ENCODE data around the gene CD2BP2. TPM values are rescaled to one million over a fixed set of nuclear protein-coding genes. Genes with fewer than 3 reads are reported as not detected.

Gene CD2BP2
- 35.2 and 36.0 TPM in 2 replicates for total RNA-seq
- polyA plus RNA-seq, result 45.5 and 47.3 TPM in 2 replicates
- polyA plus RNA-seq (2012), result 65.0 and 78.7 TPM in 2 replicates
- polyA minus RNA-seq (ENCODE audit: low replicate concordance), result 19.9 and 31.5 TPM in 2 replicates

DNA sequence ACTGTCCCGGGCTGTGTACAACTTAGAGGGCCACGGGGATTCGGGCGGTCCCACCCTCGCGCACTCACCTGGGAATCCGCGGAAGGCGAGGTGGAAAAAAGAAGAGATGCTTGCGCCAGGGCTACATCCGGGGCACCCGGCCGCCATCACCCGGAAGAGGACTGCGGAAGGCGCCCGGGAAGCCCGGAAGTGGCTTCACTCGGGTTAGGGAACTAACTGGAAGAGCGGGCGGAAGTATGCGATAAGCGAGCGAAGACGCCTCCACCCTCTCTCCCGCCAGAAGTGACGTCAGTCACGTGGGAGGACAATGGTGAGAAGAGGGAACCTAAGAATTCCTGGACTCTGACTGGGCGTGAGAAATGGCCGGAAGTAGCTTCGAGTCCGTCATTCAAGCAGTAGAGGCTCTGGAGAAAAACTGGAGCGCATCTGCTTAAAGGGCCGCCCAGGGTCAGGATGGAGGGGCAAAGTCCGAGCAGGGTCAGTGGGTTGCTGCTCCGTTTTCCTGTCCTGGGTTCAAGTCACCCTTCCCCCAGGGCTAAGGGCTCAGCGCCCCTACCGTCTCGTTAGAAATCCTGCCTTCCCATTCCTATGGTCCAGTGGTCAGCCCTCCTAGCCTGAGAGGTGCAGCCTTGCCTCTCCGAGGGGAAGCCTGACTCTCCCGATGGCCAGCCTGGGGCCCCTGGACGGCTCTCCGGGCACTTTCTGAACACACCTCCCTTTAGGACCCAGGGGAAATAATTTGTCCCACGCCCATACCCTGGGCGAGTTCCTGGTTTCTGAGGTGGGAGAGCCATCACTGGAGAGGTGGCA, at the start of gene CD2BP2:
Gene CD2BP2, minus strand, starts transcription at position 165 of the 810 bp plus-strand sequence. CDS start 627 bp downstream, outside the sequence.
- H3K4me3 ChIP-seq (replicated peaks in 1 of 4; ENCODE audit: control extremely low read depth in 1 of 4, insufficient read depth in 1 of 4, low read depth in 3 of 4, low read length in 4 of 4), result peak within 1 kb of the TSS; percentile 78 to 97 (median 95)
- peaks cover 31% of the 10 kb centered on the region for H3K4me1 ChIP-seq (ENCODE audit: control insufficient read depth, extremely low read depth, insufficient read depth, low read length)
- H4K20me1 ChIP-seq (ENCODE audit: control insufficient read depth, extremely low read depth, insufficient read depth, low read length), result no peaks in the 10 kb centered on the region
- TF ChIP-seq, protein P1, sequence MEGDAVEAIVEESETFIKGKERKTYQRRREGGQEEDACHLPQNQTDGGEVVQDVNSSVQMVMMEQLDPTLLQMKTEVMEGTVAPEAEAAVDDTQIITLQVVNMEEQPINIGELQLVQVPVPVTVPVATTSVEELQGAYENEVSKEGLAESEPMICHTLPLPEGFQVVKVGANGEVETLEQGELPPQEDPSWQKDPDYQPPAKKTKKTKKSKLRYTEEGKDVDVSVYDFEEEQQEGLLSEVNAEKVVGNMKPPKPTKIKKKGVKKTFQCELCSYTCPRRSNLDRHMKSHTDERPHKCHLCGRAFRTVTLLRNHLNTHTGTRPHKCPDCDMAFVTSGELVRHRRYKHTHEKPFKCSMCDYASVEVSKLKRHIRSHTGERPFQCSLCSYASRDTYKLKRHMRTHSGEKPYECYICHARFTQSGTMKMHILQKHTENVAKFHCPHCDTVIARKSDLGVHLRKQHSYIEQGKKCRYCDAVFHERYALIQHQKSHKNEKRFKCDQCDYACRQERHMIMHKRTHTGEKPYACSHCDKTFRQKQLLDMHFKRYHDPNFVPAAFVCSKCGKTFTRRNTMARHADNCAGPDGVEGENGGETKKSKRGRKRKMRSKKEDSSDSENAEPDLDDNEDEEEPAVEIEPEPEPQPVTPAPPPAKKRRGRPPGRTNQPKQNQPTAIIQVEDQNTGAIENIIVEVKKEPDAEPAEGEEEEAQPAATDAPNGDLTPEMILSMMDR (conservative IDR thresholded peaks at IDR 0.05 in 1 of 2, IDR thresholded peaks at IDR 0.05 in 1 of 2; ENCODE audit: low read depth in 1 of 2, low read length in 2 of 2), result peak in 1 of 2 donors; percentile 11
- TF ChIP-seq EZH2 (IDR thresholded peaks at IDR 0.05; ENCODE audit: low read length, missing control alignments), result no peak
- H3K27ac ChIP-seq (ENCODE audit: insufficient read depth, low read length), result peak within 1 kb of the TSS; percentile 95
- peaks cover 32% of the 10 kb centered on the region for H3K79me2 ChIP-seq (ENCODE audit: control insufficient read depth, insufficient read depth, low read length)
- peaks cover 38% of the 10 kb centered on the region for H3K36me3 ChIP-seq (ENCODE audit: control insufficient read depth, insufficient read depth, low read length)
- DNase-seq (ENCODE audit: low read depth in 2 of 2), result peak; percentile 100
- H3K9me3 ChIP-seq (ENCODE audit: control insufficient read depth, insufficient read depth, low read depth, low read length), result no peaks in the 10 kb centered on the region
- H3K27me3 ChIP-seq (ENCODE audit: control insufficient read depth, insufficient read depth, low read length), result no peaks in the 10 kb centered on the region
- H3K4me2 ChIP-seq (ENCODE audit: extremely low read depth, insufficient read depth, low read length), result peak within 1 kb of the TSS; percentile 99
- H2AFZ ChIP-seq (ENCODE audit: low read length), result peak within 1 kb of the TSS; percentile 72
- peak within 1 kb of the TSS; percentile 98 for H3K9ac ChIP-seq (ENCODE audit: insufficient read depth, low read length)

DNA sequence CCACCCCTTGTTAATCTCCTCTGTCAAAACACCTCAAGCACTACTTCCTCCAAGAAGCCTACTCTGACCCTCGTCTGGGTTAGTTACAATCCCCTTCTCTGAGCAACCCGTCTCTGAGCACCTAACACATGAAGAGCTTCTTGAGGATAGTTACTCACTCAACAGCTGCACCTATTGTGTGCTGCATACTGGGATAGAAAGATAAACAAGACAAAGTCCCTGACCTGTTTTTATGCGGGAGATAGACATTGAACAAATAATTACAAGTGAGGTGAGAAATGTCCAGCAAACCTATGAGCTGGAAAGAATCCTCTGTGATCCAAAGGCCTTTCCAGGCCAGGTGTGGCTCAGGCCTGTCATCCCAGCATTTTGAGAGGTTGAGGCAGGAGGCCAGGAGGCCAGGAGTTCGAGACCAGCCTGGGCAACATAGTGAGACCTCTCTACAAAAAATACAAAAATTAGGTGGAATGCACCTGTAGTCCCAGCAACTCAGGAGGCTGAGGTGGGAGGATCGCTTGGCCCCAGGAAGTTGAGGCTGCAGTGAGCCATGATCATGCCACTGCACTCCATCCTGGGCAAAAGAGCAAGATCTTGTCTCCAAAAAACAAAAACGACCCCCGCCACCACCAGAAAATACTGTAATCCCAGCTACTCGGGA, 46.8 kb upstream of the CD2BP2 start:
- peaks cover 11% of the 10 kb centered on the region for H3K4me1 ChIP-seq (ENCODE audit: control insufficient read depth, extremely low read depth, insufficient read depth, low read length)

More for the DNA sequence above, 46.8 kb upstream of the CD2BP2 start:
- no peak overlapping the region for H3K4me3 ChIP-seq (replicated peaks in 1 of 4; ENCODE audit: control extremely low read depth in 1 of 4, insufficient read depth in 1 of 4, low read depth in 3 of 4, low read length in 4 of 4)
- no peaks in the 10 kb centered on the region for H4K20me1 ChIP-seq (ENCODE audit: control insufficient read depth, extremely low read depth, insufficient read depth, low read length)
- no peak overlapping the region for H3K9ac ChIP-seq (ENCODE audit: insufficient read depth, low read length)
- no peak overlapping the region for H3K4me2 ChIP-seq (ENCODE audit: extremely low read depth, insufficient read depth, low read length)
- H2AFZ ChIP-seq (ENCODE audit: low read length), result no peak overlapping the region
- no peaks in the 10 kb centered on the region for H3K9me3 ChIP-seq (ENCODE audit: control insufficient read depth, insufficient read depth, low read depth, low read length)
- TF ChIP-seq, protein P1 (conservative IDR thresholded peaks at IDR 0.05 in 1 of 2, IDR thresholded peaks at IDR 0.05 in 1 of 2; ENCODE audit: low read depth in 1 of 2, low read length in 2 of 2), result no peak
- TF ChIP-seq EZH2 (IDR thresholded peaks at IDR 0.05; ENCODE audit: low read length, missing control alignments), result no peak
- no peak for DNase-seq (ENCODE audit: low read depth in 2 of 2)
- no peak overlapping the region for H3K27ac ChIP-seq (ENCODE audit: insufficient read depth, low read length)
- H3K27me3 ChIP-seq (ENCODE audit: control insufficient read depth, insufficient read depth, low read length), result no peaks in the 10 kb centered on the region
- H3K79me2 ChIP-seq (ENCODE audit: control insufficient read depth, insufficient read depth, low read length), result no peaks in the 10 kb centered on the region
- peaks cover 7% of the 10 kb centered on the region for H3K36me3 ChIP-seq (ENCODE audit: control insufficient read depth, insufficient read depth, low read length)
